ENCODE data around the gene DDX17. TPM values are rescaled to one million over a fixed set of nuclear protein-coding genes. Genes with fewer than 3 reads are reported as not detected.

DDX17 gene
- total and polyA plus RNA-seq, 2 of the 8 experiments (the other 6 are each of a cell fraction or from before 2014, with no cell fraction given), result 437 to 441 TPM

Other genes starting within 250 kb of the DDX17 start
- gene TMEM184B, start 233.3 kb downstream of the DDX17 start, total RNA-seq (2021; fragmentation: NEBNext Ultra II Directional; extraction: Animal tissue kit (Norgen Biotek cat#: 25700)), result 79.9 and 81.0 TPM in 2 replicates
- gene TMEM184B, start 233.3 kb downstream of the DDX17 start, polyA plus RNA-seq (2011; rRNA removed), result 41.6 and 70.6 TPM in 2 replicates
- 244 and 247 TPM in 2 replicates for gene CSNK1E, start 188.9 kb downstream of the DDX17 start, total RNA-seq (2021; fragmentation: NEBNext Ultra II Directional; extraction: Animal tissue kit (Norgen Biotek cat#: 25700))
- 263 and 387 TPM in 2 replicates for gene CSNK1E, start 188.9 kb downstream of the DDX17 start, polyA plus RNA-seq (2011; rRNA removed)
- gene KCNJ4, start 51.1 kb downstream of the DDX17 start, total RNA-seq (2021; fragmentation: NEBNext Ultra II Directional; extraction: Animal tissue kit (Norgen Biotek cat#: 25700)), result 2.2 and 2.3 TPM in 2 replicates
- 1.4 TPM in 2 replicates for gene KCNJ4, start 51.1 kb downstream of the DDX17 start, polyA plus RNA-seq (2011; rRNA removed)
- 7.8 and 7.9 TPM in 2 replicates for gene KDELR3, start 38.2 kb downstream of the DDX17 start, total RNA-seq (2021; fragmentation: NEBNext Ultra II Directional; extraction: Animal tissue kit (Norgen Biotek cat#: 25700))
- 8.0 and 13.0 TPM in 2 replicates for gene KDELR3, start 38.2 kb downstream of the DDX17 start, polyA plus RNA-seq (2011; rRNA removed)
- 7.1 and 7.2 TPM in 2 replicates for gene DMC1, start 63.9 kb upstream of the DDX17 start, total RNA-seq (2021; fragmentation: NEBNext Ultra II Directional; extraction: Animal tissue kit (Norgen Biotek cat#: 25700))
- 3.8 and 20.2 TPM in 2 replicates for gene DMC1, start 63.9 kb upstream of the DDX17 start, polyA plus RNA-seq (2011; rRNA removed)
- gene FAM227A, start 150.1 kb upstream of the DDX17 start, total RNA-seq (2021; fragmentation: NEBNext Ultra II Directional; extraction: Animal tissue kit (Norgen Biotek cat#: 25700)), result 3.8 and 3.9 TPM in 2 replicates
- 2.1 TPM in 2 replicates for gene FAM227A, start 150.1 kb upstream of the DDX17 start, polyA plus RNA-seq (2011; rRNA removed)
- 23.2 and 24.4 TPM in 2 replicates for gene CBY1, start 150.3 kb upstream of the DDX17 start, total RNA-seq (2021; fragmentation: NEBNext Ultra II Directional; extraction: Animal tissue kit (Norgen Biotek cat#: 25700))
- gene CBY1, start 150.3 kb upstream of the DDX17 start, polyA plus RNA-seq (2011; rRNA removed), result 28.5 and 30.2 TPM in 2 replicates
- gene TOMM22, start 175.6 kb upstream of the DDX17 start, total RNA-seq (2021; fragmentation: NEBNext Ultra II Directional; extraction: Animal tissue kit (Norgen Biotek cat#: 25700)), result 125 and 138 TPM in 2 replicates
- gene TOMM22, start 175.6 kb upstream of the DDX17 start, polyA plus RNA-seq (2011; rRNA removed), result 47.8 and 84.0 TPM in 2 replicates
- gene JOSD1, start 194.6 kb upstream of the DDX17 start, total RNA-seq (2021; fragmentation: NEBNext Ultra II Directional; extraction: Animal tissue kit (Norgen Biotek cat#: 25700)), result 20.2 and 21.3 TPM in 2 replicates
- gene JOSD1, start 194.6 kb upstream of the DDX17 start, polyA plus RNA-seq (2011; rRNA removed), result 16.7 and 18.4 TPM in 2 replicates
- gene GTPBP1, start 199.6 kb upstream of the DDX17 start, total RNA-seq (2021; fragmentation: NEBNext Ultra II Directional; extraction: Animal tissue kit (Norgen Biotek cat#: 25700)), result 91.8 and 92.0 TPM in 2 replicates
- 53.1 and 80.2 TPM in 2 replicates for gene GTPBP1, start 199.6 kb upstream of the DDX17 start, polyA plus RNA-seq (2011; rRNA removed)
- gene SUN2, start 249.7 kb upstream of the DDX17 start, total RNA-seq (2021; fragmentation: NEBNext Ultra II Directional; extraction: Animal tissue kit (Norgen Biotek cat#: 25700)), result 10.5 and 11.7 TPM in 2 replicates
- gene SUN2, start 249.7 kb upstream of the DDX17 start, polyA plus RNA-seq (2011; rRNA removed), result 5.1 and 8.3 TPM in 2 replicates